H1 (cell line): Measurements from ENCODE around the gene KLRK1. TPM values are rescaled to one million over a fixed set of nuclear protein-coding genes. Genes with fewer than 3 reads are reported as not detected.

ENCODE experiments used
- CTCF ChIA-PET: fragments of 300-600 bp; sonication (Branson Sonifier 250); formaldehyde crosslinking; loops from one replicate; lab custom pipeline; 2021; ENCODE audit not compliant: partially characterized antibody; lab: Charles Lee
- POLR2A ChIA-PET: fragments of 300-600 bp; sonication (Branson Sonifier 250); formaldehyde crosslinking; loops from one replicate; lab custom pipeline; 2021; ENCODE audit warnings: inconsistent platforms; ENCODE audit not compliant: partially characterized antibody; lab: Charles Lee
- DNase-seq, 2 experiments: peaks; one replicate each; pipeline versions ENCODE4 v3.0.0 to v3.0.0-alpha.2; 2010 to 2022; ENCODE audit warnings: low spot score in 2 of 2, low read depth in 1 of 2, mixed read lengths in 1 of 2
- FAIRE-seq: peaks from 2 replicates; lab custom pipeline; 2011; peaks lifted over from hg19 to GRCh38; lab: Jason Lieb, UNC
- H2AFZ ChIP-seq: 2 replicates; pipeline ENCODE4 v1.8.1; 2012; ENCODE audit warnings: low read length, inconsistent platforms
- H2AK5ac ChIP-seq: 2 replicates; pipeline ENCODE4 v1.6.1; 2013; ENCODE audit warnings: low read depth, low read length
- H2BK120ac ChIP-seq: replicated peaks from 2 replicates; pipeline ENCODE3; 2013; ENCODE audit warnings: low read depth, low read length, inconsistent platforms
- H2BK12ac ChIP-seq: 2 replicates; pipeline ENCODE4 v1.6.1; 2013; ENCODE audit warnings: low read depth, low read length
- H2BK15ac ChIP-seq: 2 replicates; pipeline ENCODE4 v1.6.1; 2013; ENCODE audit warnings: low read length
- H2BK20ac ChIP-seq: 2 replicates; pipeline ENCODE4 v1.6.1; 2013; ENCODE audit warnings: low read length
- H2BK5ac ChIP-seq: 2 replicates; pipeline ENCODE4 v1.6.1; 2013; ENCODE audit warnings: low read depth, low read length
- H3K14ac ChIP-seq: 2 replicates; pipeline ENCODE4 v1.6.1; 2013; ENCODE audit warnings: inconsistent platforms; ENCODE audit not compliant: insufficient read length
- H3K18ac ChIP-seq: 2 replicates; pipeline ENCODE4 v1.6.1; 2013; ENCODE audit warnings: low read length; ENCODE audit errors: extremely low read depth
- H3K23ac ChIP-seq: 2 replicates; pipeline ENCODE4 v1.6.1; 2013; ENCODE audit warnings: inconsistent platforms; ENCODE audit not compliant: insufficient read length
- H3K23me2 ChIP-seq: 2 replicates; pipeline ENCODE4 v1.6.1; 2013; ENCODE audit warnings: low read depth, low read length
- H3K27ac ChIP-seq: 2 replicates; pipeline ENCODE4 v1.6.1; 2011; ENCODE audit warnings: low read depth, low read length, inconsistent platforms
- H3K27me3 ChIP-seq, 4 experiments: replicated peaks in 1 of 4; 1 replicate in 1 of 4; 2 replicates in 3 of 4; pipeline versions ENCODE4 v1.6.1 to v1.8.1; 2011 to 2013; ENCODE audit warnings: low read length in 3 of 4, mild to moderate bottlenecking in 3 of 4, inconsistent platforms in 2 of 4, mixed read lengths in 2 of 4, moderate library complexity in 1 of 4; ENCODE audit not compliant: control insufficient read depth in 3 of 4, insufficient read depth in 3 of 4; ENCODE audit errors: extremely low read depth in 1 of 4
- H3K36me3 ChIP-seq, 4 experiments: 2 replicates each; pipeline versions ENCODE4 v1.6.1 to v1.8.1; 2011 to 2013; ENCODE audit warnings: mild to moderate bottlenecking in 4 of 4, low read length in 3 of 4, moderate library complexity in 2 of 4, control low read depth in 1 of 4, inconsistent platforms in 1 of 4; ENCODE audit not compliant: insufficient read depth in 4 of 4, control insufficient read depth in 2 of 4
- H3K4ac ChIP-seq: replicated peaks from 2 replicates; pipeline ENCODE3; 2013; ENCODE audit warnings: low read length, low read depth, mixed read lengths, inconsistent platforms; ENCODE audit not compliant: insufficient read length
- H3K4me1 ChIP-seq, 4 experiments: replicated peaks in 1 of 4; 1 replicate in 1 of 4; 2 replicates in 3 of 4; pipeline versions ENCODE4 v1.6.1 to v1.8.1; 2011 to 2013; ENCODE audit warnings: low read length in 3 of 4, inconsistent platforms in 2 of 4, mixed read lengths in 1 of 4; ENCODE audit not compliant: insufficient read depth in 4 of 4, control insufficient read depth in 3 of 4
- H3K4me2 ChIP-seq, 2 experiments: 2 replicates each; pipeline versions ENCODE4 v1.6.1 to v1.8.1; 2011 to 2013; ENCODE audit warnings: low read depth in 2 of 2, low read length in 2 of 2, control low read depth in 1 of 2, inconsistent platforms in 1 of 2, mild to moderate bottlenecking in 1 of 2; ENCODE audit not compliant: insufficient read depth in 1 of 2
- H3K4me3 ChIP-seq, 4 experiments: fragments of 200-600, 300-600 bp in 1 of 4; sonication (generic), shearing (Covaris generic), sonication (Bioruptor Twin) in 1 of 4; 2 replicates each; pipeline versions ENCODE4 v1.5.1 to v1.8.1; 2011 to 2016; ENCODE audit warnings: low read length in 4 of 4, low read depth in 3 of 4, control low read depth in 2 of 4, inconsistent platforms in 2 of 4, mild to moderate bottlenecking in 2 of 4, mixed read lengths in 1 of 4, moderate library complexity in 1 of 4; ENCODE audit not compliant: insufficient read depth in 2 of 4; ENCODE audit errors: extremely low read depth in 1 of 4
- H3K56ac ChIP-seq: replicated peaks from 2 replicates; pipeline ENCODE3; 2013; ENCODE audit warnings: low read depth, mild to moderate bottlenecking, mixed read lengths, low read length, inconsistent platforms; ENCODE audit not compliant: insufficient read length
- H3K79me1 ChIP-seq: 2 replicates; pipeline ENCODE4 v1.6.1; 2013; ENCODE audit warnings: low read depth, low read length, control low read depth
- H3K79me2 ChIP-seq, 2 experiments: 2 replicates each; pipeline versions ENCODE4 v1.6.1 to v1.8.1; 2012 to 2013; ENCODE audit warnings: low read length in 2 of 2, mild to moderate bottlenecking in 2 of 2, inconsistent platforms in 1 of 2; ENCODE audit not compliant: insufficient read depth in 2 of 2, control insufficient read depth in 1 of 2
- H3K9ac ChIP-seq, 4 experiments: replicated peaks in 1 of 4; 1 replicate in 1 of 4; 2 replicates in 3 of 4; pipeline versions ENCODE4 v1.6.1 to v1.8.1; 2011 to 2013; ENCODE audit warnings: low read depth in 3 of 4, low read length in 3 of 4, control low read depth in 2 of 4, mild to moderate bottlenecking in 2 of 4, moderate library complexity in 2 of 4, inconsistent platforms in 1 of 4; ENCODE audit errors: extremely low read depth in 1 of 4
- H3K9me3 ChIP-seq, 2 experiments: 2 replicates each; pipeline versions ENCODE4 v1.6.1 to v1.8.1; 2012 to 2013; ENCODE audit warnings: mild to moderate bottlenecking in 2 of 2, moderate library complexity in 2 of 2, control low read depth in 1 of 2, inconsistent platforms in 1 of 2, low read depth in 1 of 2, low read length in 1 of 2, mixed read lengths in 1 of 2; ENCODE audit not compliant: insufficient read depth in 2 of 2
- H4K20me1 ChIP-seq, 2 experiments: replicated peaks in 1 of 2; 2 replicates each; pipeline versions ENCODE3 to v1.8.1; 2011 to 2013; ENCODE audit warnings: inconsistent platforms in 2 of 2, low read length in 2 of 2, mild to moderate bottlenecking in 1 of 2; ENCODE audit not compliant: insufficient read depth in 2 of 2, control insufficient read depth in 1 of 2
- H4K5ac ChIP-seq: 2 replicates; pipeline ENCODE4 v1.6.1; 2013; ENCODE audit warnings: low read length, low read depth, mixed read lengths, inconsistent platforms; ENCODE audit not compliant: insufficient read length
- H4K8ac ChIP-seq: 2 replicates; pipeline ENCODE4 v1.8.0; 2013; ENCODE audit warnings: mild to moderate bottlenecking, moderate library complexity, low read length, inconsistent platforms; ENCODE audit not compliant: insufficient read depth; ENCODE audit errors: extremely low read depth
- H4K91ac ChIP-seq: replicated peaks from 2 replicates; pipeline ENCODE3; 2013; ENCODE audit warnings: low read length, mixed read lengths, inconsistent platforms; ENCODE audit not compliant: insufficient read length
- CHD1 ChIP-seq: IDR thresholded peaks from 2 replicates; pipeline ENCODE4 v1.6.1; 2012; ENCODE audit warnings: low read depth, low read length, improper control_type of control experiment
- EP300 ChIP-seq, 2 experiments: IDR thresholded peaks; 1 replicate in 1 of 2; 2 replicates in 1 of 2; pipeline ENCODE4 v1.6.1; 2011 to 2012; ENCODE audit warnings: low read depth in 2 of 2, low read length in 2 of 2, mild to moderate bottlenecking in 2 of 2, borderline replicate concordance in 1 of 2, inconsistent platforms in 1 of 2, moderate library complexity in 1 of 2
- FOSL1 ChIP-seq: IDR thresholded peaks from 2 replicates; pipeline ENCODE4 v1.6.1; 2011; ENCODE audit warnings: mild to moderate bottlenecking, low read depth, low read length, moderate library complexity; ENCODE audit not compliant: insufficient read depth
- GABPA ChIP-seq: IDR thresholded peaks from 2 replicates; pipeline ENCODE4 v1.6.1; 2011; ENCODE audit warnings: mild to moderate bottlenecking, low read length, moderate library complexity, borderline replicate concordance; ENCODE audit not compliant: insufficient read depth
- GTF2F1 ChIP-seq: IDR thresholded peaks from 2 replicates; pipeline ENCODE4 v1.6.1; 2012; ENCODE audit warnings: low read depth, low read length, improper control_type of control experiment, borderline replicate concordance
- NANOG ChIP-seq: IDR thresholded peaks from 2 replicates; pipeline ENCODE4 v1.6.1; 2011; ENCODE audit warnings: low read length, low read depth, mild to moderate bottlenecking, inconsistent platforms; ENCODE audit not compliant: insufficient read depth, poor library complexity, severe bottlenecking
- SAP30 ChIP-seq: fragments of 300-600 bp; sonication (generic); IDR thresholded peaks from 2 replicates; pipeline ENCODE4 v1.7.1; 2012; ENCODE audit warnings: low read length, moderate library complexity, mild to moderate bottlenecking, inconsistent platforms; ENCODE audit not compliant: insufficient read depth, insufficient replicate concordance
- SP1 ChIP-seq: IDR thresholded peaks from 2 replicates; pipeline ENCODE4 v1.6.1; 2011; ENCODE audit warnings: low read depth, low read length
- TEAD4 ChIP-seq: IDR thresholded peaks from 2 replicates; pipeline ENCODE4 v1.6.1; 2012; ENCODE audit warnings: low read depth, low read length, inconsistent platforms, mixed read lengths
- WGBS, 2 experiments: shearing (Covaris generic) in 1 of 2; methylation state at CpG; one replicate each; pipeline versions ENCODE4 v1.1.6 to v1.1.7; 2013 to 2015; ENCODE audit warnings: low lambda C conversion rate in 2 of 2, mixed read lengths in 2 of 2, inconsistent platforms in 1 of 2, low coverage in 1 of 2, missing lambda C conversion rate in 1 of 2; ENCODE audit not compliant: insufficient replicate concordance in 2 of 2, insufficient coverage in 1 of 2, insufficient read length in 1 of 2; ENCODE audit errors: extremely low coverage in 1 of 2, missing lambda C conversion rate in 1 of 2; 5-methylcytosine and 5-hydroxymethylcytosine counted together
- polyA plus RNA-seq, 7 experiments: library from polyadenylated mRNA; depleted of rRNA in 3 of 7; stranded (reverse) in 5 of 7; unstranded in 2 of 7; fragments of >200 nt in 5 of 7; fragments of 200-250 nt in 2 of 7; gene quantifications; 1 replicate in 5 of 7; 2 replicates in 1 of 7; 4 replicates in 1 of 7; pipeline versions ENCODE4 v1.2.1 to v1.2.3, GENCODE V29; 2011 to 2013; ENCODE audit warnings: missing spikeins in 2 of 7, mixed read lengths in 2 of 7
- total RNA-seq: library from RNA; stranded (reverse); fragmentation: NEBNext Ultra II Directional; extraction: Animal tissue kit (Norgen Biotek cat#: 25700); gene quantifications from 2 replicates; pipeline ENCODE4 v1.2.1, GENCODE V29; 2021

KLRK1 gene
- total and polyA plus RNA-seq, 2 of the 8 experiments (the other 6 are each of a cell fraction or from before 2014, with no cell fraction given), result not detected

- WGBS, 2 experiments, result 86% methylated on average over 9 of the region's 9 CpGs; no CpG with 5 or more reads in 1 of the 2 experiments
- no peak overlapping the region for H2BK12ac ChIP-seq
- H3K4me3 ChIP-seq, result no peak overlapping the region
- no peak overlapping the region for H3K9ac ChIP-seq
- no peak overlapping the region for H2BK120ac ChIP-seq
- no peak overlapping the region for H3K56ac ChIP-seq
- H3K36me3 ChIP-seq, result no peaks in the 10 kb centered on the region
- no peak for DNase-seq
- H3K79me1 ChIP-seq, result no peaks in the 10 kb centered on the region
- POLR2A ChIA-PET, result no interaction called here
- H2BK5ac ChIP-seq, result no peak overlapping the region
- peak overlapping the region; percentile 11; the same call in 1 of the 2 replicates for H2AFZ ChIP-seq
- H4K5ac ChIP-seq, result no peak overlapping the region
- no peaks in the 10 kb centered on the region for H3K23me2 ChIP-seq
- no peak overlapping the region for H3K27ac ChIP-seq
- no peak overlapping the region; the same call in 1 of the 2 replicates for H4K8ac ChIP-seq
- no peak overlapping the region for H3K23ac ChIP-seq
- no peaks in the 10 kb centered on the region for H3K4me1 ChIP-seq
- CTCF ChIA-PET, result interaction anchor here (1.6 kb wide), 1 partner anchor 8 kb away, joined by 6 read pairs; no protein-coding TSS in a partner anchor
- H3K27me3 ChIP-seq, result no peaks in the 10 kb centered on the region
- H3K4ac ChIP-seq, result no peak overlapping the region
- no peak overlapping the region for H2BK15ac ChIP-seq
- no peaks in the 10 kb centered on the region for H3K79me2 ChIP-seq
- H3K14ac ChIP-seq, result no peak overlapping the region
- no peak overlapping the region for H2BK20ac ChIP-seq
- no peak overlapping the region for H3K18ac ChIP-seq
- H4K91ac ChIP-seq, result no peak overlapping the region
- no peaks in the 10 kb centered on the region for H4K20me1 ChIP-seq
- no peak overlapping the region for H2AK5ac ChIP-seq
- no peak for FAIRE-seq
- peaks cover 0 to 6% of the 10 kb centered on the region in 2 experiments; a peak in 1 of 4 replicates for H3K9me3 ChIP-seq
- H3K4me2 ChIP-seq, result no peak overlapping the region
- TF ChIP-seq GABPA (no peak), GTF2F1 (no peak), SP1 (no peak), FOSL1 (no peak), TEAD4 (no peak), CHD1 (no peak), EP300 (IDR thresholded peaks at IDR 0.05; ENCODE audit: borderline replicate concordance in 1 of 2, low read depth in 2 of 2, low read length in 2 of 2) (no peak), NANOG (no peak), SAP30 (no peak)
Measured at GRCh38 chr12:10339053-10339840, 50.6 kb downstream of the KLRK1 start.
